H9 (cell line): ENCODE results near the gene SYNE4. TPM values are rescaled to one million over a fixed set of nuclear protein-coding genes. Genes with fewer than 3 reads are reported as not detected.

Source experiments
- DNase-seq: peaks from one replicate; pipeline ENCODE4 v3.0.0-alpha.2; 2017
- H2AFZ ChIP-seq: one replicate; pipeline ENCODE4 v1.6.1; 2013; ENCODE audit warnings: mild to moderate bottlenecking, low read length, control low read depth, moderate library complexity
- H2AK5ac ChIP-seq: 2 replicates; pipeline ENCODE4 v1.6.1; 2013; ENCODE audit warnings: low read length, control low read depth, mixed read lengths; ENCODE audit not compliant: insufficient read length
- H2BK120ac ChIP-seq: one replicate; pipeline ENCODE4 v1.6.1; 2013; ENCODE audit warnings: low read depth, mild to moderate bottlenecking, low read length, control low read depth, inconsistent platforms; ENCODE audit not compliant: poor library complexity, severe bottlenecking
- H2BK12ac ChIP-seq: 2 replicates; pipeline ENCODE4 v1.6.1; 2013; ENCODE audit warnings: low read length, control low read depth, mixed read lengths, low read depth; ENCODE audit not compliant: insufficient read length
- H2BK15ac ChIP-seq: 2 replicates; pipeline ENCODE4 v1.6.1; 2013; ENCODE audit warnings: low read depth, low read length, control low read depth
- H2BK20ac ChIP-seq: one replicate; pipeline ENCODE4 v1.6.1; 2013; ENCODE audit warnings: low read depth, mild to moderate bottlenecking, low read length, control low read depth, inconsistent platforms; ENCODE audit not compliant: poor library complexity, severe bottlenecking
- H2BK5ac ChIP-seq: 2 replicates; pipeline ENCODE4 v1.6.1; 2013; ENCODE audit warnings: low read length, control low read depth, mixed read lengths; ENCODE audit not compliant: insufficient read length
- H3K14ac ChIP-seq: 2 replicates; pipeline ENCODE4 v1.6.1; 2013; ENCODE audit warnings: low read length, control low read depth; ENCODE audit not compliant: insufficient read depth
- H3K18ac ChIP-seq: 2 replicates; pipeline ENCODE4 v1.6.1; 2013; ENCODE audit warnings: low read depth, mild to moderate bottlenecking, mixed read lengths, low read length, control low read depth; ENCODE audit not compliant: insufficient read length
- H3K23ac ChIP-seq: 2 replicates; pipeline ENCODE4 v1.6.1; 2013; ENCODE audit warnings: low read length, control low read depth, mixed read lengths, low read depth; ENCODE audit not compliant: insufficient read length
- H3K23me2 ChIP-seq: 2 replicates; pipeline ENCODE4 v1.6.1; 2013; ENCODE audit warnings: low read depth, mild to moderate bottlenecking, mixed read lengths, low read length, control low read depth; ENCODE audit not compliant: insufficient read length, poor library complexity, severe bottlenecking
- H3K27ac ChIP-seq: 2 replicates; pipeline ENCODE4 v1.5.1; 2013; ENCODE audit warnings: low read length, control low read depth, mixed read lengths, low read depth; ENCODE audit not compliant: insufficient read length
- H3K27me3 ChIP-seq: 2 replicates; pipeline ENCODE4 v1.6.1; 2013; ENCODE audit warnings: low read length, control low read depth, inconsistent platforms; ENCODE audit not compliant: insufficient read depth
- H3K4ac ChIP-seq: 2 replicates; pipeline ENCODE4 v1.6.1; 2013; ENCODE audit warnings: low read depth, mild to moderate bottlenecking, control low read depth, inconsistent platforms, low read length, moderate library complexity
- H3K4me1 ChIP-seq: 2 replicates; pipeline ENCODE4 v1.6.1; 2013; ENCODE audit warnings: low read length, control low read depth, inconsistent platforms; ENCODE audit not compliant: insufficient read depth
- H3K4me2 ChIP-seq: 2 replicates; pipeline ENCODE4 v1.6.1; 2013; ENCODE audit warnings: low read length, control low read depth, mixed read lengths; ENCODE audit not compliant: insufficient read length, insufficient read depth
- H3K56ac ChIP-seq: 2 replicates; pipeline ENCODE4 v1.6.1; 2013; ENCODE audit warnings: low read depth, mild to moderate bottlenecking, mixed read lengths, low read length, control low read depth; ENCODE audit not compliant: insufficient read length
- H3K79me1 ChIP-seq: 2 replicates; pipeline ENCODE4 v1.6.1; 2013; ENCODE audit warnings: low read depth, mild to moderate bottlenecking, moderate library complexity, low read length, control low read depth, inconsistent platforms; ENCODE audit not compliant: insufficient read depth, poor library complexity, severe bottlenecking
- H3K79me2 ChIP-seq: 2 replicates; pipeline ENCODE4 v1.6.1; 2013; ENCODE audit warnings: low read length, control low read depth, inconsistent platforms; ENCODE audit not compliant: insufficient read depth
- H3K9ac ChIP-seq: 2 replicates; pipeline ENCODE4 v1.6.1; 2013; ENCODE audit warnings: low read length, control low read depth, mixed read lengths; ENCODE audit not compliant: insufficient read length; ENCODE audit errors: extremely low read depth
- H3K9me3 ChIP-seq: one replicate; pipeline ENCODE4 v1.6.1; 2013; ENCODE audit warnings: low read depth, low read length, inconsistent platforms; ENCODE audit not compliant: control insufficient read depth
- H3T11ph ChIP-seq: one replicate; pipeline ENCODE4 v1.6.1; 2013; ENCODE audit warnings: mild to moderate bottlenecking, low read length, control low read depth, inconsistent platforms
- H4K20me1 ChIP-seq: one replicate; pipeline ENCODE4 v1.6.1; 2013; ENCODE audit not compliant: control insufficient read depth, insufficient read length, insufficient read depth
- H4K5ac ChIP-seq: 2 replicates; pipeline ENCODE4 v1.6.1; 2013; ENCODE audit warnings: low read depth, mild to moderate bottlenecking, mixed read lengths, low read length, control low read depth; ENCODE audit not compliant: insufficient read length
- H4K8ac ChIP-seq: replicated peaks from 2 replicates; pipeline ENCODE4 v1.6.1; 2013; ENCODE audit warnings: low read length, control low read depth, mixed read lengths, low read depth; ENCODE audit not compliant: insufficient read length
- H4K91ac ChIP-seq: 2 replicates; pipeline ENCODE4 v1.6.1; 2013; ENCODE audit warnings: low read depth, mild to moderate bottlenecking, moderate library complexity, mixed read lengths, low read length, control low read depth; ENCODE audit not compliant: insufficient read length
- H3K27ac Mint-ChIP-seq, 3 experiments: 2 replicates in 2 of 3; 3 replicates in 1 of 3; pipeline ENCODE4 v1.8.0; 2020 to 2021; ENCODE audit warnings: mixed read lengths in 3 of 3, mild to moderate bottlenecking in 1 of 3, moderate library complexity in 1 of 3
- H3K27me3 Mint-ChIP-seq: 2 replicates; pipeline ENCODE4 v1.8.0; 2021; ENCODE audit warnings: low read depth, mild to moderate bottlenecking, moderate library complexity, mixed read lengths
- H3K36me3 Mint-ChIP-seq, 3 experiments: 2 replicates in 2 of 3; 3 replicates in 1 of 3; pipeline ENCODE4 v1.8.0; 2020 to 2021; ENCODE audit warnings: low read depth in 3 of 3, mixed read lengths in 3 of 3; ENCODE audit not compliant: insufficient read depth in 1 of 3
- H3K4me1 Mint-ChIP-seq, 2 experiments: 2 replicates each; pipeline ENCODE4 v1.8.0; 2020; ENCODE audit warnings: mixed read lengths in 2 of 2
- H3K4me3 Mint-ChIP-seq, 2 experiments: 2 replicates in 1 of 2; 3 replicates in 1 of 2; pipeline ENCODE4 v1.8.0; 2020 to 2021; ENCODE audit warnings: mild to moderate bottlenecking in 2 of 2, mixed read lengths in 2 of 2, moderate library complexity in 1 of 2
- H3K9me3 Mint-ChIP-seq, 2 experiments: 2 replicates in 1 of 2; 3 replicates in 1 of 2; pipeline ENCODE4 v1.8.0; 2020; ENCODE audit warnings: mild to moderate bottlenecking in 2 of 2, mixed read lengths in 2 of 2, moderate library complexity in 1 of 2
- CTCF ChIP-seq: fragments of 200-600 bp; sonication (generic); conservative IDR thresholded peaks from 3 replicates; pipeline ENCODE4 v1.8.0; 2021; ENCODE audit warnings: antibody characterized with exemption, mild to moderate bottlenecking
- WGBS: extraction: QIAGEN DNeasy Blood & Tissue Kit; methylation state at CpG from one replicate; pipeline ENCODE4 v1.1.7; 2013; ENCODE audit warnings: missing lambda C conversion rate, low lambda C conversion rate, mixed read lengths; ENCODE audit not compliant: insufficient read length; ENCODE audit errors: extremely low coverage; 5-methylcytosine and 5-hydroxymethylcytosine counted together
- total RNA-seq: library from RNA; stranded (reverse); gene quantifications from 2 replicates; pipeline ENCODE4 v1.2.1, GENCODE V29; 2021

The SYNE4 gene
- total RNA-seq, 1 experiment from 2014 or later = 19.2 TPM

- no peak overlapping the region for H3K4ac ChIP-seq
- H2AFZ ChIP-seq = no peak overlapping the region
- no peak for TF ChIP-seq CTCF
- H4K8ac ChIP-seq = no peak overlapping the region
- H3K56ac ChIP-seq = no peak overlapping the region
- H3K27me3 ChIP-seq = no peaks in the 10 kb centered on the region
- DNase-seq = no peak
- H4K5ac ChIP-seq = no peak overlapping the region
- H2BK20ac ChIP-seq = no peak overlapping the region
- Mint-ChIP-seq H3K9me3 (no peaks in the 10 kb centered on the region; a peak in 2 of 5 replicates), H3K4me3 (peak overlapping the region in 1 of 2 experiments; percentile 79; a peak in 3 of 5 replicates), H3K27ac (no peak overlapping the region), H3K4me1 (peaks cover 36 to 40% of the 10 kb centered on the region in 2 experiments), H3K36me3 (peaks cover 3 to 14% (median 10%) of the 10 kb centered on the region in 3 experiments), H3K27me3 (peaks cover 1% of the 10 kb centered on the region)
- H2BK5ac ChIP-seq = no peak overlapping the region
- no peak overlapping the region for H2AK5ac ChIP-seq
- no peak overlapping the region for H2BK15ac ChIP-seq
- H3K23ac ChIP-seq = no peak overlapping the region
- peaks cover 24% of the 10 kb centered on the region for H3K23me2 ChIP-seq
- H4K91ac ChIP-seq = no peak overlapping the region
- H4K20me1 ChIP-seq = no peaks in the 10 kb centered on the region
- H3T11ph ChIP-seq = no peak overlapping the region
- no peak overlapping the region for H3K18ac ChIP-seq
- no peaks in the 10 kb centered on the region for H3K79me2 ChIP-seq
- no peak overlapping the region for H3K14ac ChIP-seq
- WGBS = no CpG with 5 or more reads among the region's 11 CpGs
- H3K9ac ChIP-seq = no peak overlapping the region
- H2BK120ac ChIP-seq = no peak overlapping the region
- H3K4me1 ChIP-seq = no peaks in the 10 kb centered on the region
- H3K9me3 ChIP-seq = no peaks in the 10 kb centered on the region
- no peak overlapping the region for H3K4me2 ChIP-seq
- no peak overlapping the region for H2BK12ac ChIP-seq
- H3K79me1 ChIP-seq = peaks cover 2% of the 10 kb centered on the region
- no peak overlapping the region for H3K27ac ChIP-seq
These were observed 1.8 kb upstream of the SYNE4 start for GRCh38 chr19:36010402-36010801.
